A549 (cell line): ENCODE results near the gene DLX1. TPM values are rescaled to one million over a fixed set of nuclear protein-coding genes. Genes with fewer than 3 reads are reported as not detected.

Experiments
- ATAC-seq, 2 experiments: fragments of 200-7000 bp in 1 of 2; fragments of >200 bp in 1 of 2; cut with Nextera tagmentation in 1 of 2; cut with Tn5 transposase in 1 of 2; 3 replicates each; pipeline versions ENCODE4 v1.8.0 to v1.9.1; 2018 to 2020; ENCODE audit warnings: mild to moderate bottlenecking in 1 of 2, moderate library complexity in 1 of 2
- CTCF ChIA-PET: fragments of 300-600 bp; sonication (Branson Sonifier 250); formaldehyde crosslinking; extraction: SDS; loops from one replicate; lab custom pipeline; 2021; ENCODE audit warnings: antibody characterized with exemption, inconsistent platforms; lab: Yijun Ruan, JAX
- POLR2A ChIA-PET: fragments of 350-600 bp; formaldehyde crosslinking; extraction: SDS; loops from one replicate; lab custom pipeline; 2021; ENCODE audit warnings: antibody characterized with exemption, inconsistent platforms; lab: Yijun Ruan, JAX
- DNase-seq, 2 experiments: peaks; one replicate each; pipeline versions ENCODE4 v3.0.0 to v3.0.0-alpha.2; 2011 to 2016; ENCODE audit warnings: low read depth in 1 of 2, low spot score in 1 of 2
- FAIRE-seq: peaks from 2 replicates; lab custom pipeline; 2011; peaks lifted over from hg19 to GRCh38; lab: Jason Lieb, UNC
- H3K27ac ChIP-seq, 2 experiments: fragments of >200 bp; sonication (Bioruptor Twin); formaldehyde crosslinking; 3 replicates each; pipeline ENCODE4 v1.5.1; 2016 to 2017
- H3K4me1 ChIP-seq: fragments of >200 bp; sonication (Bioruptor Twin); formaldehyde crosslinking; 3 replicates; pipeline ENCODE4 v1.6.1; 2016
- H3K4me2 ChIP-seq: fragments of >200 bp; sonication (Bioruptor Twin); formaldehyde crosslinking; 3 replicates; pipeline ENCODE4 v1.6.1; 2016
- H3K4me3 ChIP-seq: fragments of >200 bp; sonication (Bioruptor Twin); formaldehyde crosslinking; 3 replicates; pipeline ENCODE4 v1.5.1; 2016
- H3K9me3 ChIP-seq: fragments of >200 bp; sonication (Bioruptor Twin); formaldehyde crosslinking; 3 replicates; pipeline ENCODE4 v1.6.1; 2016
- CBX2 ChIP-seq: fragments of 200-600 bp; sonication (generic); IDR thresholded peaks from 2 replicates; pipeline ENCODE4 v1.6.1; 2016; ENCODE audit warnings: low read depth, mild to moderate bottlenecking, borderline replicate concordance
- CBX8 ChIP-seq: fragments of 200-600 bp; sonication (generic); IDR thresholded peaks from 2 replicates; pipeline ENCODE4 v1.6.1; 2016
- CHD2 ChIP-seq: fragments of 150-350 bp; IDR thresholded peaks from 2 replicates; pipeline ENCODE4 v1.6.1; 2014; ENCODE audit warnings: low read length; ENCODE audit not compliant: partially characterized antibody
- CHD4 ChIP-seq: fragments of 200-600 bp; sonication (generic); IDR thresholded peaks from 2 replicates; pipeline ENCODE4 v1.6.1; 2016; ENCODE audit warnings: antibody characterized with exemption, mild to moderate bottlenecking, borderline replicate concordance
- CTCF ChIP-seq: fragments of >200 bp; sonication (Bioruptor Twin); formaldehyde crosslinking; IDR thresholded peaks from 3 replicates; pipeline ENCODE4 v1.5.1; 2016
- E2F6 ChIP-seq: IDR thresholded peaks from 2 replicates; pipeline ENCODE4 v1.6.1; 2012; ENCODE audit warnings: low read depth, borderline replicate concordance
- FOSL2 ChIP-seq, 2 experiments: fragments of 450-650 bp in 1 of 2; fragments of >200 bp in 1 of 2; sonication (Bioruptor Twin) in 1 of 2; formaldehyde crosslinking; IDR thresholded peaks; 2 replicates each; pipeline versions ENCODE4 v1.5.0 to v1.6.1; 2016 to 2020; ENCODE audit warnings: mild to moderate bottlenecking in 1 of 2, moderate library complexity in 1 of 2
- HMGXB4 ChIP-seq: fragments of 250-450 bp; sonication (Bioruptor Pico); IDR thresholded peaks from 2 replicates; pipeline ENCODE4 v1.5.0; 2021; ENCODE audit warnings: mild to moderate bottlenecking, moderate library complexity, borderline replicate concordance
- MYC ChIP-seq: IDR thresholded peaks from 2 replicates; pipeline ENCODE4 v1.6.1; 2012; ENCODE audit warnings: mild to moderate bottlenecking, inconsistent platforms, low read length, improper control_type of control experiment, borderline replicate concordance
- NFE2L2 ChIP-seq: fragments of 150-350 bp; conservative IDR thresholded peaks from 2 replicates; pipeline ENCODE4 v1.6.1; 2014; ENCODE audit warnings: low read length
- POLR2A ChIP-seq: IDR thresholded peaks from 2 replicates; pipeline ENCODE4 v1.6.1; 2012; ENCODE audit warnings: mild to moderate bottlenecking, low read length
- RFX5 ChIP-seq: fragments of 450-650 bp; IDR thresholded peaks from 2 replicates; pipeline ENCODE4 v1.7.1; 2014; ENCODE audit warnings: antibody characterized with exemption, mild to moderate bottlenecking, moderate library complexity
- TP53 ChIP-seq: fragments of 250-450 bp; sonication (Bioruptor Pico); IDR thresholded peaks from 2 replicates; pipeline ENCODE4 v1.5.0; 2021; ENCODE audit warnings: mild to moderate bottlenecking, moderate library complexity
- WGBS: methylation state at CpG from one replicate; pipeline ENCODE4 v1.1.6; 2017; ENCODE audit errors: missing lambda C conversion rate; 5-methylcytosine and 5-hydroxymethylcytosine counted together
- polyA plus RNA-seq, 4 experiments: library from polyadenylated mRNA; depleted of rRNA in 3 of 4; stranded (reverse); fragments of >200 nt; fragmentation: RNase III in 1 of 4; extraction: RNeasy Plus Mini Kit Qiagen cat#74134 plus additional on column Dnase treatment in 1 of 4; gene quantifications; 2 replicates in 3 of 4; 3 replicates in 1 of 4; pipeline ENCODE4 v1.2.3, GENCODE V29; 2011 to 2017
- TF ChIP-seq, protein P1 (sequence below): fragments of >200 bp; sonication (Bioruptor Twin); formaldehyde crosslinking; IDR thresholded peaks from 3 replicates; pipeline ENCODE4 v1.6.1; 2016
- TF ChIP-seq, protein P2 (sequence below): fragments of 250-450 bp; sonication (Bioruptor Pico); IDR thresholded peaks from 2 replicates; pipeline ENCODE4 v1.5.0; 2020; ENCODE audit warnings: low read depth, mild to moderate bottlenecking, moderate library complexity

The DLX1 gene
- polyA plus RNA-seq, 2 of the 4 experiments (the other 2 are of a cell fraction) = 1.1 to 2.5 TPM

GRCh38 chr2:172119089-172119488 lies 33.8 kb downstream of the DLX1 start (continued):
- TF ChIP-seq CTCF = no peak
- TF ChIP-seq CBX8 = no peak
- TF ChIP-seq HMGXB4 (CRISPR knock-in tag) = no peak
- no peak for TF ChIP-seq CHD4
- no peak for TF ChIP-seq POLR2A
- TF ChIP-seq CHD2 = no peak
- TF ChIP-seq FOSL2 (IDR thresholded peaks at IDR 0.05) = peak; percentile 67
- peak; percentile 68 for TF ChIP-seq FOSL2 (CRISPR knock-in tag; IDR thresholded peaks at IDR 0.05)

GRCh38 chr2:172120118-172120517 lies 34.8 kb downstream of the DLX1 start:
- FAIRE-seq (no peak), DNase-seq (no peak), ATAC-seq (no peak; a peak in 1 of 6 replicates)
- Histone ChIP-seq H3K4me1 (peaks cover 36% of the 10 kb centered on the region), H3K4me2 (peak overlapping the region; percentile 31; the same call in 2 of the 3 replicates), H3K9me3 (no peaks in the 10 kb centered on the region), H3K27ac (peak overlapping the region in 1 of 2 experiments; percentile 42; a peak in 2 of 6 replicates), H3K4me3 (no peak overlapping the region)
- WGBS = 22% methylated on average over 2 of the region's 2 CpGs
- CTCF ChIA-PET = interaction anchor here (1.0 to 2.5 kb wide), 2 partner anchors 414 to 416 kb away, joined by 3 to 6 read pairs; no protein-coding TSS in a partner anchor
- no peak for TF ChIP-seq MYC
- TF ChIP-seq HMGXB4 (CRISPR knock-in tag) = no peak
- no peak for TF ChIP-seq POLR2A
- TF ChIP-seq, protein P1, sequence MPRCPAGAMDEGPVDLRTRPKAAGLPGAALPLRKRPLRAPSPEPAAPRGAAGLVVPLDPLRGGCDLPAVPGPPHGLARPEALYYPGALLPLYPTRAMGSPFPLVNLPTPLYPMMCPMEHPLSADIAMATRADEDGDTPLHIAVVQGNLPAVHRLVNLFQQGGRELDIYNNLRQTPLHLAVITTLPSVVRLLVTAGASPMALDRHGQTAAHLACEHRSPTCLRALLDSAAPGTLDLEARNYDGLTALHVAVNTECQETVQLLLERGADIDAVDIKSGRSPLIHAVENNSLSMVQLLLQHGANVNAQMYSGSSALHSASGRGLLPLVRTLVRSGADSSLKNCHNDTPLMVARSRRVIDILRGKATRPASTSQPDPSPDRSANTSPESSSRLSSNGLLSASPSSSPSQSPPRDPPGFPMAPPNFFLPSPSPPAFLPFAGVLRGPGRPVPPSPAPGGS = no peak
- no peak for TF ChIP-seq RFX5
- TF ChIP-seq NFE2L2 = no peak
- no peak for TF ChIP-seq TP53 (CRISPR knock-in tag)
- TF ChIP-seq FOSL2 (IDR thresholded peaks at IDR 0.05) = no peak
- TF ChIP-seq FOSL2 (CRISPR knock-in tag; IDR thresholded peaks at IDR 0.05) = no peak
- TF ChIP-seq CBX2 = no peak
- no peak for TF ChIP-seq CHD2
- TF ChIP-seq, protein P2, sequence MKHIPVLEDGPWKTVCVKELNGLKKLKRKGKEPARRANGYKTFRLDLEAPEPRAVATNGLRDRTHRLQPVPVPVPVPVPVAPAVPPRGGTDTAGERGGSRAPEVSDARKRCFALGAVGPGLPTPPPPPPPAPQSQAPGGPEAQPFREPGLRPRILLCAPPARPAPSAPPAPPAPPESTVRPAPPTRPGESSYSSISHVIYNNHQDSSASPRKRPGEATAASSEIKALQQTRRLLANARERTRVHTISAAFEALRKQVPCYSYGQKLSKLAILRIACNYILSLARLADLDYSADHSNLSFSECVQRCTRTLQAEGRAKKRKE (CRISPR knock-in tag) = no peak
- no peak for TF ChIP-seq E2F6
- POLR2A ChIA-PET = no interaction called here
